A549 (cell line): ENCODE measurements around the gene LMO7. TPM values are rescaled to one million over a fixed set of nuclear protein-coding genes. Genes with fewer than 3 reads are reported as not detected.

ENCODE experiments used
- ATAC-seq, 2 experiments: fragments of 200-7000 bp in 1 of 2; fragments of >200 bp in 1 of 2; cut with Nextera tagmentation in 1 of 2; cut with Tn5 transposase in 1 of 2; 3 replicates each; pipeline versions ENCODE4 v1.8.0 to v1.9.1; 2018 to 2020; ENCODE audit warnings: mild to moderate bottlenecking in 1 of 2, moderate library complexity in 1 of 2
- CTCF ChIA-PET: fragments of 300-600 bp; sonication (Branson Sonifier 250); formaldehyde crosslinking; extraction: SDS; loops from one replicate; lab custom pipeline; 2021; ENCODE audit warnings: antibody characterized with exemption, inconsistent platforms; lab: Yijun Ruan, JAX
- POLR2A ChIA-PET: fragments of 350-600 bp; formaldehyde crosslinking; extraction: SDS; loops from one replicate; lab custom pipeline; 2021; ENCODE audit warnings: antibody characterized with exemption, inconsistent platforms; lab: Yijun Ruan, JAX
- DNase-seq, 2 experiments: peaks; one replicate each; pipeline versions ENCODE4 v3.0.0 to v3.0.0-alpha.2; 2011 to 2016; ENCODE audit warnings: low read depth in 1 of 2, low spot score in 1 of 2
- FAIRE-seq: peaks from 2 replicates; lab custom pipeline; 2011; peaks lifted over from hg19 to GRCh38; lab: Jason Lieb, UNC
- H3K27ac ChIP-seq, 2 experiments: fragments of >200 bp; sonication (Bioruptor Twin); formaldehyde crosslinking; 3 replicates each; pipeline ENCODE4 v1.5.1; 2016 to 2017
- H3K4me1 ChIP-seq: fragments of >200 bp; sonication (Bioruptor Twin); formaldehyde crosslinking; 3 replicates; pipeline ENCODE4 v1.6.1; 2016
- H3K4me2 ChIP-seq: fragments of >200 bp; sonication (Bioruptor Twin); formaldehyde crosslinking; 3 replicates; pipeline ENCODE4 v1.6.1; 2016
- H3K4me3 ChIP-seq: fragments of >200 bp; sonication (Bioruptor Twin); formaldehyde crosslinking; 3 replicates; pipeline ENCODE4 v1.5.1; 2016
- H3K9me3 ChIP-seq: fragments of >200 bp; sonication (Bioruptor Twin); formaldehyde crosslinking; 3 replicates; pipeline ENCODE4 v1.6.1; 2016
- CHD4 ChIP-seq: fragments of 200-600 bp; sonication (generic); IDR thresholded peaks from 2 replicates; pipeline ENCODE4 v1.6.1; 2016; ENCODE audit warnings: antibody characterized with exemption, mild to moderate bottlenecking, borderline replicate concordance
- EHMT2 ChIP-seq: fragments of 200-600 bp; sonication (generic); IDR thresholded peaks from 2 replicates; pipeline ENCODE4 v1.6.1; 2016; ENCODE audit warnings: antibody characterized with exemption, low read depth, mild to moderate bottlenecking, moderate library complexity
- ESRRA ChIP-seq: fragments of 150-350 bp; IDR thresholded peaks from 2 replicates; pipeline ENCODE4 v1.6.1; 2014; ENCODE audit warnings: mild to moderate bottlenecking, low read length, borderline replicate concordance
- FOSB ChIP-seq: fragments of 250-450 bp; sonication (Bioruptor Pico); IDR thresholded peaks from 2 replicates; pipeline ENCODE4 v1.5.0; 2020; ENCODE audit warnings: mild to moderate bottlenecking, moderate library complexity
- HEYL ChIP-seq: fragments of 250-450 bp; sonication (Bioruptor Pico); IDR thresholded peaks from 2 replicates; pipeline ENCODE4 v1.8.0; 2021; ENCODE audit warnings: mild to moderate bottlenecking, moderate library complexity
- HOXB5 ChIP-seq: fragments of 250-450 bp; sonication (Bioruptor Pico); IDR thresholded peaks from 2 replicates; pipeline ENCODE4 v1.5.0; 2020; ENCODE audit warnings: mild to moderate bottlenecking, moderate library complexity
- MYC ChIP-seq: IDR thresholded peaks from 2 replicates; pipeline ENCODE4 v1.6.1; 2012; ENCODE audit warnings: mild to moderate bottlenecking, inconsistent platforms, low read length, improper control_type of control experiment, borderline replicate concordance
- NFE2L2 ChIP-seq: fragments of 150-350 bp; conservative IDR thresholded peaks from 2 replicates; pipeline ENCODE4 v1.6.1; 2014; ENCODE audit warnings: low read length
- POLR2A ChIP-seq: IDR thresholded peaks from 2 replicates; pipeline ENCODE4 v1.6.1; 2012; ENCODE audit warnings: mild to moderate bottlenecking, low read length
- POLR2AphosphoS2 ChIP-seq: conservative IDR thresholded peaks from 2 replicates; pipeline ENCODE4 v1.6.1; 2012; ENCODE audit warnings: low read length, improper control_type of control experiment, inconsistent platforms
- RCOR1 ChIP-seq: fragments of 150-350 bp; IDR thresholded peaks from 2 replicates; pipeline ENCODE4 v1.6.1; 2014; ENCODE audit warnings: antibody characterized with exemption, low read length, low read depth
- WGBS: methylation state at CpG from one replicate; pipeline ENCODE4 v1.1.6; 2017; ENCODE audit errors: missing lambda C conversion rate; 5-methylcytosine and 5-hydroxymethylcytosine counted together
- polyA minus RNA-seq: library from RNA; depleted of rRNA, polyadenylated mRNA; stranded (reverse); fragments of >200 nt; gene quantifications from 2 replicates; pipeline ENCODE4 v1.2.3, GENCODE V29; 2011; rRNA and poly(A)+ RNA removed
- polyA plus RNA-seq, 4 experiments: library from polyadenylated mRNA; depleted of rRNA in 3 of 4; stranded (reverse); fragments of >200 nt; fragmentation: RNase III in 1 of 4; extraction: RNeasy Plus Mini Kit Qiagen cat#74134 plus additional on column Dnase treatment in 1 of 4; gene quantifications; 2 replicates in 3 of 4; 3 replicates in 1 of 4; pipeline ENCODE4 v1.2.3, GENCODE V29; 2011 to 2017
- TF ChIP-seq, protein P1 (sequence below): fragments of >200 bp; sonication (Bioruptor Twin); formaldehyde crosslinking; IDR thresholded peaks from 3 replicates; pipeline ENCODE4 v1.5.1; 2016
- TF ChIP-seq, protein P2 (sequence below): IDR thresholded peaks from 2 replicates; pipeline ENCODE4 v1.6.1; 2012
- TF ChIP-seq, protein P3 (sequence below): IDR thresholded peaks from 2 replicates; pipeline ENCODE4 v1.6.1; 2012

The LMO7 gene
- polyA plus RNA-seq (2011; rRNA removed) (33.2 and 50.2 TPM in 2 replicates), polyA plus RNA-seq (2017; fragmentation: RNase III; extraction: RNeasy Plus Mini Kit Qiagen cat#74134 plus additional on column Dnase treatment) (23.3 to 24.0 TPM (median 23.4 TPM) in 3 replicates), polyA minus RNA-seq (32.6 and 35.4 TPM in 2 replicates)
- polyA plus RNA-seq (2012; cell fraction: cytosol; rRNA removed), result 3.4 and 3.5 TPM in 2 replicates
- polyA plus RNA-seq (2012; cell fraction: nucleus; rRNA removed), result 33.2 and 54.1 TPM in 2 replicates

GRCh38 chr13:75635828-75636435 lies at the start of gene LMO7:
Gene LMO7, plus strand, starts transcription at chr13:75636330. Its CDS starts 328 bp downstream, at chr13:75636658.
- DNase-seq (peak; percentile 23 to 25), ATAC-seq (peak; percentile 86), FAIRE-seq (no peak)
- peak within 1 kb of the TSS; percentile 59 for H3K4me3 ChIP-seq
- H3K4me1 ChIP-seq, result no peaks in the 10 kb centered on the region
- H3K9me3 ChIP-seq, result no peaks in the 10 kb centered on the region
- ChIA-PET POLR2A (no interaction called here), CTCF (no interaction called here)
- TF ChIP-seq, protein P1, sequence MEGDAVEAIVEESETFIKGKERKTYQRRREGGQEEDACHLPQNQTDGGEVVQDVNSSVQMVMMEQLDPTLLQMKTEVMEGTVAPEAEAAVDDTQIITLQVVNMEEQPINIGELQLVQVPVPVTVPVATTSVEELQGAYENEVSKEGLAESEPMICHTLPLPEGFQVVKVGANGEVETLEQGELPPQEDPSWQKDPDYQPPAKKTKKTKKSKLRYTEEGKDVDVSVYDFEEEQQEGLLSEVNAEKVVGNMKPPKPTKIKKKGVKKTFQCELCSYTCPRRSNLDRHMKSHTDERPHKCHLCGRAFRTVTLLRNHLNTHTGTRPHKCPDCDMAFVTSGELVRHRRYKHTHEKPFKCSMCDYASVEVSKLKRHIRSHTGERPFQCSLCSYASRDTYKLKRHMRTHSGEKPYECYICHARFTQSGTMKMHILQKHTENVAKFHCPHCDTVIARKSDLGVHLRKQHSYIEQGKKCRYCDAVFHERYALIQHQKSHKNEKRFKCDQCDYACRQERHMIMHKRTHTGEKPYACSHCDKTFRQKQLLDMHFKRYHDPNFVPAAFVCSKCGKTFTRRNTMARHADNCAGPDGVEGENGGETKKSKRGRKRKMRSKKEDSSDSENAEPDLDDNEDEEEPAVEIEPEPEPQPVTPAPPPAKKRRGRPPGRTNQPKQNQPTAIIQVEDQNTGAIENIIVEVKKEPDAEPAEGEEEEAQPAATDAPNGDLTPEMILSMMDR, result no peak
- TF ChIP-seq, protein P2, sequence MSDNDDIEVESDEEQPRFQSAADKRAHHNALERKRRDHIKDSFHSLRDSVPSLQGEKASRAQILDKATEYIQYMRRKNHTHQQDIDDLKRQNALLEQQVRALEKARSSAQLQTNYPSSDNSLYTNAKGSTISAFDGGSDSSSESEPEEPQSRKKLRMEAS, result peak; percentile 42; the same call in 1 of the 2 replicates
- TF ChIP-seq, all 56 proteins: peak for 1
- Histone ChIP-seq H3K27ac (peak within 1 kb of the TSS; percentile 51 to 87), H3K4me2 (peak within 1 kb of the TSS; percentile 98)
- WGBS, result no CpG with 5 or more reads among the region's 76 CpGs

GRCh38 chr13:75587679-75588078 lies 48.5 kb upstream of the LMO7 start:
- no peak overlapping the region for H3K27ac ChIP-seq
- TF ChIP-seq POLR2AphosphoS2, result no peak
- TF ChIP-seq, protein P2, result no peak
- TF ChIP-seq ESRRA, result no peak
- TF ChIP-seq NFE2L2, result no peak
- no peaks in the 10 kb centered on the region for H3K4me1 ChIP-seq
- H3K4me3 ChIP-seq, result no peak overlapping the region
- ATAC-seq (no peak), DNase-seq (no peak), FAIRE-seq (no peak)
- no peak overlapping the region for H3K4me2 ChIP-seq
- ChIA-PET CTCF (no interaction called here), POLR2A (no interaction called here)
- H3K9me3 ChIP-seq, result peaks cover 14% of the 10 kb centered on the region; the same call in 2 of the 3 replicates
- WGBS, result 79% methylated on average over 1 of the region's 1 CpG

DNA sequence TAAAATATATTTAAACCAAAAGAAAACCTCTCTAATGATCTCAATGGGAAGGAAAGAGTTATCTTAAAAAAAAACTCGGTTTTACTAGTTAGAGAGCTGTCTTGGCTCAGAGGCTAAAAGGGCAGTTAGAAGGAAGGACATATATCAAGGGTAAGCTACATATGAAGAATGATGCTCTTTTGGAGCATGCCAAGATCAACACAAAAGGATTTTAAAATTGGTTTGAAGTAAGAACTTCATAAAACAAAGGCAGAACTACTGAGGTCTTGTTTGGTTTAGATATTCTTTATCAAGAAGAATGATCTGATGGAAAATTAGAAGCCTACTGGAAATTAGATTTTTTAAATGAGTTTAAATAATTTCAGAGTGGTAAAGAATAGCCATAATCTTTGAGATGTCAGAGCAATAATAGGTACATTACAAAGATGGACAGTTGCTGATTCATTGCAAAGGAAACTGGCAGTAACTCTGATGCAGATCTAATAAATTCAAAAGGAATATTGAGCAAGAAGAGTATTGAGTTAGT lies 39.4 kb upstream of the LMO7 start:
- no peak for DNase-seq
- WGBS, result 32% methylated on average over 1 of the region's 1 CpG
- no peak for FAIRE-seq
- Histone ChIP-seq H3K9me3 (no peaks in the 10 kb centered on the region), H3K4me2 (no peak overlapping the region), H3K4me1 (no peaks in the 10 kb centered on the region), H3K4me3 (no peak overlapping the region), H3K27ac (no peak overlapping the region)
- POLR2A ChIA-PET, result no interaction called here
- ATAC-seq, result no peak
- TF ChIP-seq MYC, result no peak
- no peak for TF ChIP-seq RCOR1
- TF ChIP-seq POLR2A, result no peak
- TF ChIP-seq, protein P2, result no peak
- CTCF ChIA-PET, result no interaction called here

DNA sequence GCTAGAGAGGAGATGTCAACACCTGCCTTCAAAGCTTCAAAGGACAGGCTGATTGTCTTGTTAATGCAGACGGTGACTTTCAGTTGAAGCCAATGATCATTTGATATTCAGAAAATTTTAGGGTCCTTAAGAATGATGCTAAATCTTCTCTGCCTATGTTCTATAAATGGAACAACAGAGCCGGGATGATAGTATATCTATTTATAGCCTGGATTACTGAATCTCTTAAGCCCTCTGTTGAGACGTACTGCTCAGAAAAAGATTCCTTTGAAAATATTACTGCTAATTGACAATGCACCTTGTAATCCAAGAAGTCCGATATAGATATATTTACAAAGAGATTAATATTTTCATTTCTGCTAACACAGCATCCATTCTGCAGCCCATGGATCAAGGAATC lies 35.8 kb upstream of the LMO7 start:
- H3K4me3 ChIP-seq, result no peak overlapping the region
- no peaks in the 10 kb centered on the region for H3K4me1 ChIP-seq
- FAIRE-seq, result no peak
- CTCF ChIA-PET, result no interaction called here
- H3K4me2 ChIP-seq, result no peak overlapping the region
- H3K27ac ChIP-seq, result no peak overlapping the region
- ATAC-seq, result no peak
- TF ChIP-seq HOXB5 (CRISPR knock-in tag), result no peak
- TF ChIP-seq EHMT2, result no peak
- TF ChIP-seq CHD4, result no peak
- no peak for TF ChIP-seq POLR2AphosphoS2
- no peak for TF ChIP-seq HEYL
- TF ChIP-seq FOSB, result no peak
- TF ChIP-seq, protein P3, sequence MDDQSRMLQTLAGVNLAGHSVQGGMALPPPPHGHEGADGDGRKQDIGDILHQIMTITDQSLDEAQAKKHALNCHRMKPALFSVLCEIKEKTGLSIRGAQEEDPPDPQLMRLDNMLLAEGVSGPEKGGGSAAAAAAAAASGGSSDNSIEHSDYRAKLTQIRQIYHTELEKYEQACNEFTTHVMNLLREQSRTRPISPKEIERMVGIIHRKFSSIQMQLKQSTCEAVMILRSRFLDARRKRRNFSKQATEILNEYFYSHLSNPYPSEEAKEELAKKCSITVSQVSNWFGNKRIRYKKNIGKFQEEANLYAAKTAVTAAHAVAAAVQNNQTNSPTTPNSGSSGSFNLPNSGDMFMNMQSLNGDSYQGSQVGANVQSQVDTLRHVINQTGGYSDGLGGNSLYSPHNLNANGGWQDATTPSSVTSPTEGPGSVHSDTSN, result no peak
- no peak for TF ChIP-seq RCOR1
- DNase-seq, result no peak
- no peaks in the 10 kb centered on the region for H3K9me3 ChIP-seq
- POLR2A ChIA-PET, result no interaction called here
- WGBS, result 69% methylated on average over 4 of the region's 4 CpGs
